ENCODE results near the gene CACNA2D4.

GRCh38 chr12:1931642-1932041 is 13.2 kb upstream of the CACNA2D4 start:
- no peak for TF ChIP-seq EZH2phosphoT487 (IDR thresholded peaks at IDR 0.05; ENCODE audit: insufficient read depth, low read depth)
- TF ChIP-seq EZH2 (IDR thresholded peaks at IDR 0.05; ENCODE audit: insufficient read depth, poor library complexity, severe bottlenecking): no peak
